Raji (cell line): ENCODE results near the gene PEAR1.

Experiments used
- POLR2A ChIP-seq: IDR thresholded peaks from 2 replicates; pipeline ENCODE4 v1.6.1; 2011; ENCODE audit warnings: low read depth, low read length, control low read depth; ENCODE audit not compliant: insufficient read depth

PEAR1 gene

DNA sequence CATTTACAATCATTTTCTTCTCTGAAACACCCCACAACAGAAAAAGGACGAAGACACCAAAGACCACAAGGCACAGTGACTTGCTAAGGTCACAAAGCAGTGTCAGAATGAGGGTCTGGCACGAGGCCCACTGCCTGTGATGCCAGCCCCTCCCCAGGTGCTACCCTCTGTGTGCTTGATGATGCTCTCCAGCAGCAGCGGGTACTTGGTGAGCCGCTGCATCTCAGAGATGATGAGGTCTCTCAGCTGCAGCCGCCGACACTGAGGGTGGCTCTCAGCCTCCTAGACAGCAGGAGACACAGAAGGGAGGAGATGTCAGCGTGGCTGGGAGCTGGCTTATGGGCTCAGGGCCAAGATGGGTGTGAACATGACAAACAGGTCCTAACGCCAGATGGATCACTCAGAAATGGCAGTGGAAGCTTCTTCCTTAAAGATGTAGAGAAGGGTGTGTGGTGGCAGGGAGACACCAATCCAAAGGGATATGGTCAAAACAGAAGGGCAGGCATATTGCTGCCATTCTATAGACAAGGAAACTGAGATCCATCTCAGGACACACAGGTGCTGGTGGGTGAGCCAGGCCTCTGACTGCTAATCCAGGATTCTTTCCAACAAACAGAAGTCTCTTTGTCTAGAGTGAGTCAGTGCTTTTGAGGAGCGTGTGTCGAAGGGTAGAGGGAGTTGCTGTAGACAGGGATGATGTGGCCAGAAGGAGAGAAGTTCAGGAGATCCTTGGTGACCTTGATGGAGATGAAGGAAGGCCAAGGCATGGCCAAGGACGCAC is 52.6 kb downstream of the PEAR1 start:
- no peak for TF ChIP-seq POLR2A

DNA sequence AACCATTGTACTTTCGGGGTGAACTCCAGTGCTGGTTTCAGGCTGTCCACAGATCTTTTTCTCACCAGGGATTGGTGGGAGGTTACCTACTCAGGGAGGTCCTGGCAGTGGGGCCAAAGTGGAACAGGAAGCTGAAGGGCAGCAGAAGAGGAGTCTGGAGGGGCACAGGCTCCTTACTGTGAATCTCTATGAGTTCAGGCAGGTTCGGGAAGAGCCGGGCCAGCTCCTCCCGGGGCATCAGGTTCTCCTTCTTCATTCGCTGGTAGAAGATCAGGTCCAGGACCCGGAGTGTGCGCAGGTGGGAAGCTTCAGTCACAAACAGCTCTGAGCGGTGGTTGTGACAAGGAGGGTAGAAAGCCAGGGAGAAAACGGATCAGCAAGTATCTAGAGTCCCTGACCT is 53.6 kb downstream of the PEAR1 start:
- TF ChIP-seq POLR2A = no peak

DNA sequence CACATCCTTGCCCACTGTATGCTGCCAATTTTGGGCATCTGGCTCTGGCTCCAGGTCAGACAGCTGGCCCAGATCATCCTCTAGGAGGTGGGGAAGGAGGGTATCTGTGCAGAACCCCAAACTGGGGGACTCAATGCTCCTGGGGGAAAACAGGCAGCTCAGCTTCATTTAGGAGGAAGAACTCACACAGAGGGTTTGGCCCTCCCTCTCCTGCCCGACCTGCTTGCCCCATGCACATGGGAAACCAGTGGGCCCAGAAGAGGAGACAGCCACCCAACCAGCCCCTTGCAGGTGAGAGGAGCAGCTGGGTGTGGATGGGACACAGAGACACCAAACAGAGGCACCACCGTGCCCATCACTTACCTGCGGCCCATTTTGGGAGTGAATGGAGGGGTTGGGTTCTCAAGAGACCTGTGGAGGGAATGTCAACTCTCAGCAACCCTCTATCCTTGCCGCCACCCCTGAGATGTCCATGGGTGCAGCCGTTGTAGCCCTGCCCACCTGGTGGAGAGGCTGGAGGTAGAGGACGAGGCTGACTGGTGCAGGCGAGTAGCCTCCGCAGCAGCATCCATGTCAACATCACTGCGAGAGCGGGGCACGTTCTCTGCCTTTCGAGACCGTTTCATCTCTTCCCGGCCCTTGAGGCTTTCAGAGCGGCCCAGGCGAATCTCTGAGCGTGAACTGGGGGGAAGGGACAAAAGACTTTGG is 54.5 kb downstream of the PEAR1 start:
- TF ChIP-seq POLR2A = no peak

DNA sequence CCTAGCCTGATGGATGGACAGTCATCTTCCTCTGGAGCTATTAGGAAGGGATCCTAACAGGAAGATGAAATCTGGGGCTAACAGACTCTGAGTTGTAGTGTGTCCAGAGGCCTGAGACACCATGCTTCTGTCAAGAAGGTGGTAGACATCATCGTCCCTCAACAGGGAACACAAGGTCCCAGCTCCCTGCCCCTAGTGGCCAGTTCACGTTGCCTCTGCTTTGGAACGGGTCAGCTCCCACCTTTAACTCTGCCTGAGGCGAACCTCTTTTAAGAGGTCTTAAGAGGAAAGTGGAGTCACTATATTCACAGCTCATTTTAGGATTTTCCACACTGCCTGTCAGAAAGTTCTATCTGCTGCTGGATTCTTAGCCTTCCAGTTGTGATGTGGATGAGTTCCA is 55.2 kb downstream of the PEAR1 start:
- TF ChIP-seq POLR2A = no peak

DNA sequence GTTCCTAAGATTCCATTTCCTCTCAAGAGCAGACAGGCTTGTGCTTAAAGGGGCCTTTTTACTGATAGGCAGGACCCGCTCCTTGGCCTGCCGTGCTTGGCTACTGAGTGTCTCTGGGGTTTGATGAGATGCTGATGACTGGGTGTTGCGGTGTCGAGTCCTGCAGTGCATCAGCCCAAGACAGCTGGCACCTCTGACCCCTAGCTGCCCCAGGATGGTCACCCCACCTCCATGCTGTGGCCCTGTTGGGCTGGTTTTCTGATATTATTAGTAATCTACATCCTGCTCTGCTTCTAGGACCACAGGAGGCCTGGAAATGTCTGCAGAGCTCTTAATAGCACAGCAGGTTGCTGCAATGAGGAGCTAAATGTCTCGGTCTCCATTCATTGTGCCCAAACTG is 55.6 kb downstream of the PEAR1 start:
- TF ChIP-seq POLR2A = no peak

DNA sequence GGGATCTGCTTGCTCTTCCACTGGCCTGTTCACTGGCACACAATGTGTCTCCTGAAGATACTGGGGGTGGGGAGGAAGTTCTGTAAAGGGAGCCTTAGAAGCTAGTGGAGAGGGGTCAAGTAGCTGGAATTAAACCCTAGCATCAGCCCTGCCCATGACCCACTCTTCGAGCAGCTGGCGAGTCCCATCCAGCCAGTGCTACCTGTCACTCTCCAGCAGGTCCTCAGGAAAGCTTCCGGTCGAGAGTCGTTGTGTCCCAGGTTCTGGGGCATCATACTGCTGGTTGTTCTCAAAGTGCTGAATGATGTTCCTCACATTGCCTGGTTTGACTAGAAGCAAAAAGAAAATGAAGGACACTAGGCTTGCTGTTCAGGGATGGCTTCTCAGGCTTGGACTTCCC is 57.9 kb downstream of the PEAR1 start:
- no peak for TF ChIP-seq POLR2A

DNA sequence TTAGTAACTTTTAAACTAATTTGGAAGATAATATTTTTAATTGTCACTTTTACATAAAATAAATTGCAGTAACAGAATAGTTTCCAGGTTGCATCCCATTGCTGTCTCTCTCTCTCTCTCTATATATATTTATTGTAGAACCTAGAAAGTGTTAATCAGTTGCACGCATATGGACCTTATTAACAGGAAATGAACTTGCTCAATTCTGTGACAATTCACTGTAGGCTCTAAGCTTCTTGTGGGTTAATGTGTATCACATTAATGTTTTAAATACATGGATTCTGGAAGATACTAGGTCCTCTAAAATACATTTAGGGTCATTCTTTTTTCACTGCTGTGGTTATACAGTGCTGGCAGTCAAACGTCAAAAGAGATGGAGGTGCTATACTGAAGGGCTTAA is 60.1 kb downstream of the PEAR1 start:
- no peak for TF ChIP-seq POLR2A

DNA sequence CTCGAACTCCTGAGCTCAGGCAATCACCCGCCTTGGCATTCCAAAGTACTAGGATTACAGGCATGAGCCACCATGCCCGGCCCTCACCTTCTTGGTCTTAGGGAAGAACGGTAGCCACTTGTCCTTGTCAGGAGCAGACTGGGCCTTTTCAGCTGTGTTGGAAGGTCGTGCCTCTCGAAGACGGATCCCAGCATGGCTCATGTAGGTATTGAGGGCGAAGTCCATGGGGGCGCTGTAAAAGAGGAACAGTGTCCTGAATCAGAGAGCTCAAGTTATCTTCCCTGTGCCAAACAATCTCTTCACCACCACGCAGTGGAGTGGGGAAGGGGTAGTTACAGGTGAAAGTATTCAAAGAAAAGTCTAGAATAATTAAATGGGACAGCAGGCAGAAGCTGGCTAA is 62.8 kb downstream of the PEAR1 start:
- no peak for TF ChIP-seq POLR2A

DNA sequence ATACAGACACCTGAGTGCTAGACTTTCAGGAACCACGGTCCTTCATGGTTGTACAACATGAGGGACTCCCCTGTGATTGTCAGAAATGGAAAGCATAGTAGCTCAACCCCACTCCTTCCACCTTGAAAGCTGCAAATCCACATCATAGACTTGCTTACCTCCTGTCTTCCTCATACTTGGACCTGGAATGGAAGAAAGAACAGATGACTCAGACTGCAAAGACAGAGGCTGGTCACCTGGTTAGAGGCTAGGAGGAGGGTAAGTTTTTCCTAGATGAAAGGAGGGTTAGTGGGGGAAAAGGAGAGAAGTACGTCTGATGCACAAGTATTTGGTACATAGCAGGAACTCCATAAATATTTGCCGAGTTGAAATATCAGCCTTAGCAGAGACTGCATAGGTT is 64.1 kb downstream of the PEAR1 start:
- TF ChIP-seq POLR2A = no peak

DNA sequence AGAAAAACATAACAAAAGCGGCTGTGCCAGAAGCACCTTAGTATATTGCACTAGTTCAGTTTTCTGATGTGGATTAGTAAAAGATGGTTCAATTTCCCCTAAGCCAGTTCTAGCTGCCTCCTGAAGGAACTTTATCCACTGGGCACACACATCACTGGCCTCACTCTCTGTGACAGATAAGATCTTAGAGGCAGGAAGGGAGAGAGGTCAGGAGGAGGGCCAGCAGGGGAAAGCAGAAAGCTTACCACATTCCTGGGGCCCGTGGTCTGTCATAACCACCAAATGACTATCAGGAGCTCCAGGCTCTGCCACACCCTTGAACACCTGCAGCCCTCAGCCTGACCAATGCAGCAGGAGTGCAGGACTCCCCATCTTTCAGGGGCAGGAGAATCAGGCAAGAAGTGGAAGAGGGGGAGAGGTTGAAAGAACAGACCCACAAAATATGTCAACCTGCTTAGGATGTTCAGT is 64.8 kb downstream of the PEAR1 start:
- TF ChIP-seq POLR2A = no peak

DNA sequence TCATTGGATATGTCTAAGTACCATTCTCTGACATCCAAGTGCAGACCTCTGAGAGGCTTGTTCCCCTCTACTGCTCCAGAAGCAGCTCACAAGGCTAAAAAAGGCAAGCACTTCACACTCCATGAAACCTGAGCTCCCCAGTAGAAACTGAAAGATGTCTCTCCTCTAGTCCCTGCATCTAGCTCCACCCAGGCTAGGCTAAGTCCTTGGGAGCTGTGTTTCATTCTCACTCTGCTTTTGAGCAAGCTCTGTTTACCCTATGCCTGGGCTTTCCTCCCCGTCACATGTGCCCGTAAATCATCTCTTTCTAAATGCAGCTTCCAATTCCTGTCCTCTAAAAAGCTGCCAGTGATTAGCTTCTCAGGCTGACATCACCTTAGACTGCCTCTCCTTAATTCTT is 65.9 kb downstream of the PEAR1 start:
- TF ChIP-seq POLR2A = no peak

DNA sequence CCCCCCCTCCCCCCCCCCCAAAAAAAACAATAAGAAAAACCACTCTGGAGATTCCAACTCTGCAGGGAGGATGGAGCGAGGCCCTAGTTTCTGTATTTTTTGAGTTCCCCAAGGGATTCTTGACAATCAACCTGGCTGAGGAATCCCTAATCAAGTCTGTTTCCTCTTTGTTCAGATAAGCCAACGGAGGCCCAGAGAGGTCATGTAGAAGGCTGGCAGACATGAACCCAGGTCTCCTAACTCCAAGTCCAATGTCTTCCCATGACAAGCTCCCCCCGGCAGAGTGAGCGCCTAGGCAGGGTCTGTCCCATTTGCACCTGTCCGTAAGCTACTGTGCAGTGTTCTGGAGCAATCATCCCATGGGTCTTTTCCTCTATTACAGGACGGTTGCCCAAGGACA is 66.4 kb downstream of the PEAR1 start:
- TF ChIP-seq POLR2A = no peak

DNA sequence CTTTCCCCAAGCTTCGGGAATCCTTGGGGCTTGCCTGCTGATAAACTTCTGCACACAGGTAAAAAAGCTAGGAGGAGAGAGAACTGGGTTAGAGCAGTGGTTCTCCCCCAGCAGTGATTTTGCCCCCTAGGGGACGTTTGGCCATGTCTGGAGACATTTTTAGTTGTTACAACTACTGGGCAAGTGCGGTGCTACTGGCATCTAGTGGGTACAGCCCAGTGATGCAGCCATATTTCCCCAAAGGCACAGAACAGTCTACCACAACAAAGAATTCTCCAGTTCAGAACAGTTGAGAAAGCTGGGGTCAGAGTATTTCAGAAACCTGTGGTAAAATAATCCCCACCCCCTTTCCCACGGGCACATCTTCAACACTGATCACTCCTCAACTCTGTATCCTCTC is 68.2 kb downstream of the PEAR1 start:
- TF ChIP-seq POLR2A = no peak

DNA sequence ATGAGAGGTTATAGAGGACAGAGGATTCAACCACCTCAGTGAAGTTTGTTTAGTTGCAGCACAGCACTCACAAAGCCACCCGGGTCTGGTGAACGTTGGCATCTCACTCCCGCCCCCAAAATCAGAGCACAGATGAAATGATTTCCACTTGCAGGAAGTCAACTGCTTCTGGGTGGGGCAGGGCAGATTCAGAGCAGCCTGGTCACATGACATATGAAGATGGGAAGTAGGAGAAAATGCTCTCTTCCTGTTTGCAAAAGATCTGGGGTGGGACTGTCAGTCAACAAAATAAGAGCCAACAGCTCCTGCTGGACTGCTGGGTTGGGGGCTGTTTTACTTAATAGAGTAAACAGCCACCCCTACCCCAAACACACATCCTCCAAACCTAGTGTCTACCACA is 70.1 kb downstream of the PEAR1 start:
- TF ChIP-seq POLR2A = no peak

DNA sequence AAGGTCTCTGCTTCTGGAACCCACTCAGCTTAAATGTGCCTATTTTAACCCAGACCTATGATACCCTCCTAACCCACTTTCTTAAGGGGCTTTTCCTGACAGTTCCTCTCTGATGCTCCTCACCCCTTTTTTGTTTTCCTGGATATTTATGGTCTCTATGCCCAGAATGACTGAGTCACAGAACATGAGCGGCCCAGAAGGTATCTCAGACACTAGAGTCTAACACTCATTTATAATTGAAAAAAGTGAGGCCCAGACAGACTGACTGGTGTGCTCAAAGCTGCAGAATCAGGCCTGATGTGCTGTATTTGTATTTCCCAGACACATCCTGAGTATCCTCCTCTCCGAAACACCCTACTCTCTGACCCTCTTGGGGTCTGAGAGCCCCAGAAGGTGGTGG is 70.9 kb downstream of the PEAR1 start:
- TF ChIP-seq POLR2A = no peak
